Measurements from ENCODE around the gene PIMREG.

PIMREG gene

GRCh38 chr17:6413065-6413464, 31.2 kb upstream of the PIMREG start:
- H3K27me3 ChIP-seq (ENCODE audit: insufficient read depth, low read depth, severe bottlenecking): no peaks in the 10 kb centered on the region
- peaks cover 7% of the 10 kb centered on the region for H3K9me3 ChIP-seq (ENCODE audit: severe bottlenecking)
- no peak overlapping the region for H3K27ac ChIP-seq
- H3K4me3 ChIP-seq (ENCODE audit: low read depth, low read length): no peak overlapping the region
- H3K36me3 ChIP-seq: no peaks in the 10 kb centered on the region
- no peak for DNase-seq
- TF ChIP-seq, protein P1, sequence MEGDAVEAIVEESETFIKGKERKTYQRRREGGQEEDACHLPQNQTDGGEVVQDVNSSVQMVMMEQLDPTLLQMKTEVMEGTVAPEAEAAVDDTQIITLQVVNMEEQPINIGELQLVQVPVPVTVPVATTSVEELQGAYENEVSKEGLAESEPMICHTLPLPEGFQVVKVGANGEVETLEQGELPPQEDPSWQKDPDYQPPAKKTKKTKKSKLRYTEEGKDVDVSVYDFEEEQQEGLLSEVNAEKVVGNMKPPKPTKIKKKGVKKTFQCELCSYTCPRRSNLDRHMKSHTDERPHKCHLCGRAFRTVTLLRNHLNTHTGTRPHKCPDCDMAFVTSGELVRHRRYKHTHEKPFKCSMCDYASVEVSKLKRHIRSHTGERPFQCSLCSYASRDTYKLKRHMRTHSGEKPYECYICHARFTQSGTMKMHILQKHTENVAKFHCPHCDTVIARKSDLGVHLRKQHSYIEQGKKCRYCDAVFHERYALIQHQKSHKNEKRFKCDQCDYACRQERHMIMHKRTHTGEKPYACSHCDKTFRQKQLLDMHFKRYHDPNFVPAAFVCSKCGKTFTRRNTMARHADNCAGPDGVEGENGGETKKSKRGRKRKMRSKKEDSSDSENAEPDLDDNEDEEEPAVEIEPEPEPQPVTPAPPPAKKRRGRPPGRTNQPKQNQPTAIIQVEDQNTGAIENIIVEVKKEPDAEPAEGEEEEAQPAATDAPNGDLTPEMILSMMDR (IDR thresholded peaks at IDR 0.05; ENCODE audit: low read depth, low read length): peak; percentile 21; the same call in 1 of the 2 replicates

DNA sequence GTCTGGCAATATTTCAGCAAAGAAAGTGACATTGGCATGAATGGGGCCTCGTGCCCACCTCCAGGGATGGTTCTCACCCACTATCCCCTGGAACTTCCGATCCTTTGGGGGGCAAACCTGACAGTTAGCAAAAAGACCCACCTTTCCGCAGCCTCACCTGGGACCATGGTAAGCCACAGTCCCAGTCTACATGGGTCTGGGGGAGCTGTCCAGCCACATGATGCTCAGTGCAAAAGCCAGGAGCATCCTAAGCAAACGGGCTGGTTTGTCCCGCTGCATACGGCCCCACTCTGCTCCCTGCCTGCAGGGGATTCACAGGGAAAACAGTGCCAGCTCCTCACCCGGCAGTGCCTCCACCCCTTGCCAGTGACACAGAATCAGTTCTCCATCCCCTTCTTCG, 28.6 kb upstream of the PIMREG start:
- no peak for DNase-seq
- Histone ChIP-seq H3K27me3 (ENCODE audit: insufficient read depth, low read depth, severe bottlenecking) (no peaks in the 10 kb centered on the region), H3K9me3 (ENCODE audit: severe bottlenecking) (peaks cover 7% of the 10 kb centered on the region), H3K36me3 (no peaks in the 10 kb centered on the region), H3K4me3 (ENCODE audit: low read depth, low read length) (no peak overlapping the region), H3K27ac (no peak overlapping the region)
- TF ChIP-seq, protein P1 (IDR thresholded peaks at IDR 0.05; ENCODE audit: low read depth, low read length): no peak

DNA sequence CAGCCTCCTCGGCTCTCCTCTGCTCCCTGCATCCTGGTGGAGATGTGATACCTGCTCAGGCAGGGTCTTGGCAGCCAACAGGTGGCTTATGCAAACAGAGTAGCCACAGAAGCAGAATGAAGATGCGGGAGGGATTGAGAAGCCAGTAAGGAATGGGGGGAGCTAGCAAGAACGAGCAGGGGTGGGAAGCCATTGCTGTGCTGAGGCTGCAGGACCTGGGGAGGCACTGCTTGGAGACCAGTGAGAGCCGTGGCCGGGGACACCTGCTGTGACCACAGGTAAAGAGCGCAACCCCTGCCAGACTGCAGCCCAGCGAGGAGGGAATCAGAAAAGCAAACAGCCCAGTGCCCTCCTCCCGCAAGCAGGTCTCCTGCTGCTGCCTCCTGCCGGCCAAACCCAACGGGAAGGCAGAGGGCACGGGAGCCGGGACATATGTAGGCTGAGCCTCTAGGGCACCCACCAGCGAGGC, 24.0 kb upstream of the PIMREG start:
- no peak overlapping the region for H3K4me3 ChIP-seq (ENCODE audit: low read depth, low read length)
- peaks cover 12% of the 10 kb centered on the region for H3K36me3 ChIP-seq
- DNase-seq: peak; percentile 57
- H3K27ac ChIP-seq: no peak overlapping the region
- TF ChIP-seq, protein P1 (IDR thresholded peaks at IDR 0.05; ENCODE audit: low read depth, low read length): peak; percentile 75
- H3K27me3 ChIP-seq (ENCODE audit: insufficient read depth, low read depth, severe bottlenecking): no peaks in the 10 kb centered on the region
- no peaks in the 10 kb centered on the region for H3K9me3 ChIP-seq (ENCODE audit: severe bottlenecking)

- peaks cover 30% of the 10 kb centered on the region for H3K36me3 ChIP-seq
- H3K27me3 ChIP-seq (ENCODE audit: insufficient read depth, low read depth, severe bottlenecking): no peaks in the 10 kb centered on the region
- TF ChIP-seq, protein P1 (IDR thresholded peaks at IDR 0.05; ENCODE audit: low read depth, low read length): peak; percentile 89
- peak overlapping the region; percentile 58 for H3K27ac ChIP-seq
- peak; percentile 88 for DNase-seq
- H3K4me3 ChIP-seq (ENCODE audit: low read depth, low read length): no peak overlapping the region
- H3K9me3 ChIP-seq (ENCODE audit: severe bottlenecking): no peaks in the 10 kb centered on the region
Measured at GRCh38 chr17:6421700-6422604, 22.3 kb upstream of the PIMREG start.

DNA sequence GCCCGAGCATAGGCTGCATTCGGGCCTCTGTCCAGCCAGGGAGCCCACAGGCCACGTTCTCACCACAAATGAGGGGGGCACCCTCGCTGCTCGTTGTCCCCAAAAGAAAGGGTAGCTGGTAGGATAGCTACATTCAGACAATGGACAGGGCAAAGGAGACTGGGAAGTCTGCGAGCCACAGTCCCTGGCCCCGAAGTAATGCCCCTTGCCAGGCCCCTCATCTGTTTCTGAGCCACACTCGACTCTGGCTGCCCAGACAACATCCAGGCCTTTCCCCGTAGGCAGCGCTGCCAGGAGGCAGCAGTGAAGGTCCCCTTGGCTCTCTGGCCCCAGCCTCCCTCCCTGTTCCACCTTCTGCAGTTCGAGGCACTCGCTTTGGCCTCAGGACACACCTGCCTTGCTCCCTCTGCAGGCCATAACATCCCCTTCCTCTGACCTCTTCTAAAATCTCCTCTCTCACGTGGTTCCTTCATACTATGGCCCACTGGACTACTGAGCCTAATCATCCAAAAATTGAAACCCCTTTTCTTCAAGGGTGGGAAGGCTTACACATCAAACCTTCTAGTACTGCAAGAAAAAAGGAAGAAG, 21.5 kb upstream of the PIMREG start:
- no peak overlapping the region for H3K4me3 ChIP-seq (ENCODE audit: low read depth, low read length)
- TF ChIP-seq, protein P1 (IDR thresholded peaks at IDR 0.05; ENCODE audit: low read depth, low read length): peak; percentile 37
- DNase-seq: peak; percentile 46

More for the DNA sequence above, 21.5 kb upstream of the PIMREG start:
- H3K9me3 ChIP-seq (ENCODE audit: severe bottlenecking): no peaks in the 10 kb centered on the region
- H3K27ac ChIP-seq: peak overlapping the region; percentile 58
- peaks cover 38% of the 10 kb centered on the region for H3K36me3 ChIP-seq
- H3K27me3 ChIP-seq (ENCODE audit: insufficient read depth, low read depth, severe bottlenecking): no peaks in the 10 kb centered on the region

All from WERI-Rb-1 (cell line).